Retinal pigment epithelial cell (primary cell): ENCODE measurements around the gene AAK1.
"Not testable (repeated sequence)": the region's sequence is repeated elsewhere in the genome, so short reads cannot be mapped to it uniquely, and the experiment has no call there.

Experiments used
- DNase-seq: peaks from one replicate; pipeline ENCODE4 v3.0.0-alpha.2; 2010; ENCODE audit warnings: low read depth
- H3K4me3 ChIP-seq: 2 replicates; pipeline ENCODE4 v1.5.1; 2011; ENCODE audit warnings: mild to moderate bottlenecking, low read length, control low read depth, moderate library complexity
- TF ChIP-seq, protein P1 (sequence below): conservative IDR thresholded peaks from 2 replicates; pipeline ENCODE4 v1.5.1; 2011; ENCODE audit warnings: low read depth, low read length, control low read depth, inconsistent platforms

The AAK1 gene

GRCh38 chr2:69625078-69625795 is 18.3 kb downstream of the AAK1 start:
- TF ChIP-seq, protein P1, sequence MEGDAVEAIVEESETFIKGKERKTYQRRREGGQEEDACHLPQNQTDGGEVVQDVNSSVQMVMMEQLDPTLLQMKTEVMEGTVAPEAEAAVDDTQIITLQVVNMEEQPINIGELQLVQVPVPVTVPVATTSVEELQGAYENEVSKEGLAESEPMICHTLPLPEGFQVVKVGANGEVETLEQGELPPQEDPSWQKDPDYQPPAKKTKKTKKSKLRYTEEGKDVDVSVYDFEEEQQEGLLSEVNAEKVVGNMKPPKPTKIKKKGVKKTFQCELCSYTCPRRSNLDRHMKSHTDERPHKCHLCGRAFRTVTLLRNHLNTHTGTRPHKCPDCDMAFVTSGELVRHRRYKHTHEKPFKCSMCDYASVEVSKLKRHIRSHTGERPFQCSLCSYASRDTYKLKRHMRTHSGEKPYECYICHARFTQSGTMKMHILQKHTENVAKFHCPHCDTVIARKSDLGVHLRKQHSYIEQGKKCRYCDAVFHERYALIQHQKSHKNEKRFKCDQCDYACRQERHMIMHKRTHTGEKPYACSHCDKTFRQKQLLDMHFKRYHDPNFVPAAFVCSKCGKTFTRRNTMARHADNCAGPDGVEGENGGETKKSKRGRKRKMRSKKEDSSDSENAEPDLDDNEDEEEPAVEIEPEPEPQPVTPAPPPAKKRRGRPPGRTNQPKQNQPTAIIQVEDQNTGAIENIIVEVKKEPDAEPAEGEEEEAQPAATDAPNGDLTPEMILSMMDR, result no peak
- H3K4me3 ChIP-seq, result no peak overlapping the region
- DNase-seq, result no peak

DNA sequence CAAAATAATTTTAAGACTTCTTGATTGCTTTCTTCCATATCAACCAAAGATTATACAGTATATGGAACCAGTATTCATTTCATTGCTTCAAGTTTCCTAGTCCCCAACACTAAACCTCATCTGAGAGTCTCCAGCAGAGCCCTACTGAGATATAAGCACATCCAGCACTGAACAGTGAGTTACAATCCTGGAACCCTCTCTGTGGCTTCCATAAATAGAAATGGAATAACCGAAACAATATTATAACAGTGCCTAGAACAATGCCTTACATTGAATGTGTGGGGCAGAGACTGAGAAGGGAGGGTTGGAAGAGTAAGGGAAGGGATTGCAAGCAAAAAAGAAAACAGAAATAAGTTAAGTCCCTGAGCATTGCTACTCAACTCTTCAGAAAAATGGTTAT is 18.9 kb downstream of the AAK1 start:
- TF ChIP-seq, protein P1, result no peak
- H3K4me3 ChIP-seq, result no peak overlapping the region
- no peak for DNase-seq

- TF ChIP-seq, protein P1, result no peak
Observed at GRCh38 chr2:69624131-69624530, 19.4 kb downstream of the AAK1 start.

GRCh38 chr2:69623236-69623635 is 20.3 kb downstream of the AAK1 start:
- TF ChIP-seq, protein P1, result no peak
- H3K4me3 ChIP-seq, result no peak overlapping the region

More at GRCh38 chr2:69624131-69624530, 19.4 kb downstream of the AAK1 start:
- DNase-seq, result no peak
- H3K4me3 ChIP-seq, result no peak overlapping the region

DNA sequence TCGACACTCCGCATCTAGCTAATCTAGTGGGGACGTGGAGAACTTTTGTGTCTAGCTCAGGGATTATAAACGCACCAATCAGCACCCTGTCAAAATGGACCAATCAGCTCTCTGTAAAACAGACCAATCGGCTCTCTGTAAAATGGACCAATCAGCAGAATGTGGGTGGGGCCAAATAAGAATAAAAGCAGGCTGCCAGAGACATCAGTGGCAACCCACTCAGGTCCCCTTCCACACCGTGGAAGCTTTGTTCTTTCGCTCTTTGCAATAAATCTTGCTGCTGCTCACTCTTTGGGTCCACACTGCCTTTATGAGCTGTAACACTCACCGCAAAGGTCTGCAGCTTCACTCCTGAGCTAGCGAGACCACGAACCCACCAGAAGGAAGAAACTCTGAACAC is 20.7 kb downstream of the AAK1 start:
- not testable (repeated sequence) for H3K4me3 ChIP-seq, DNase-seq

More at GRCh38 chr2:69623236-69623635, 20.3 kb downstream of the AAK1 start:
- DNase-seq, result no peak

DNA sequence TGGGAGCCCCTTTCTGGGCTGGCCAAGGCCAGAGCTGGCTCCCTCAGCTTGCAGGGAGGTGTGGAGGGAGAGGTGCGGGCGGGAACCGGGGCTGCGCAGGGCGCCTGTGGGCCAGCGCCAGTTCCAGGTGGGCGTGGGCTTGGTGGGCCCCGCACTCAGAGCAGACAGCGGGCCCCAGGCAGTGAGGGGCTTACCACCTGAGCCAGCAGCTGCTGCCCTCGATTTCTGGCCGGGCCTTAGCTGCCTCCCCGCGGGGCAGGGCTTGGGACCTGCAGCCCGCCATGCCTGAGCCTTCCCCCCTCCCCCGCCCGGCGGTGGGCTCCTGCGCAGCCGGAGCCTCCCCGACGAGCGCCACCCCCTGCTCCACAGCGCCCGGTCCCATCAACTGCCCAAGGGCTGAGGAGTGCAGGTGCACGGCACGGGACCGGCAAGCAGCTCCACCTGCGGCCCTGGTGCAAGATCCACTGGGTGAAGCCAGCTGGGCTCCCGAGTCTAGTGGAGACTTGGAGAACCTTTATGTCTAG is 21.5 kb downstream of the AAK1 start:
- not testable (repeated sequence) for DNase-seq, H3K4me3 ChIP-seq

DNA sequence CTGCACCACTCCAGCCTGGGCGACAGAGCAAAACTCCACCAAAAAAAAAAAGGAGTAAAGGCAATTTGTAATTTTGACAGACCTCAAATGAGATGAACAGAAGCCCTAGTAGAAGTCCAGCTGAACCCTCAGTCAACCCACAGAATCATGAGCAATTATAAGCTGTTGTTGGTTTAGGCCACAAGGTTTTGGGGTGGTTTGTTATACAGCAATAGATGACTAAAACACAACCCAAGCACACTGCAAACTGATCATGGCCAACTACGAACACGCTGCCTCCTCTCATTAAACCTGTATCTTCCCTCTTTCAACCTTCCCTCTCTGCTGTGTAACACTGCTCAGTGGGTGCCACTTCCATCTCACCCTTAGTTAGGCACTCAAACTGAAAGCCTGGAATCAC is 22.1 kb downstream of the AAK1 start:
- TF ChIP-seq, protein P1, result no peak
- no peak for DNase-seq
- no peak overlapping the region for H3K4me3 ChIP-seq

GRCh38 chr2:69620870-69621269 is 22.7 kb downstream of the AAK1 start:
- DNase-seq, result no peak
- H3K4me3 ChIP-seq, result no peak overlapping the region
- TF ChIP-seq, protein P1, result no peak
